ENCODE results near the gene PCSK6. TPM values are rescaled to one million over a fixed set of nuclear protein-coding genes. Genes with fewer than 3 reads are reported as not detected.

The PCSK6 gene
- polyA plus RNA-seq, 1 donor from 2014 or later, result 0.14 TPM

DNA sequence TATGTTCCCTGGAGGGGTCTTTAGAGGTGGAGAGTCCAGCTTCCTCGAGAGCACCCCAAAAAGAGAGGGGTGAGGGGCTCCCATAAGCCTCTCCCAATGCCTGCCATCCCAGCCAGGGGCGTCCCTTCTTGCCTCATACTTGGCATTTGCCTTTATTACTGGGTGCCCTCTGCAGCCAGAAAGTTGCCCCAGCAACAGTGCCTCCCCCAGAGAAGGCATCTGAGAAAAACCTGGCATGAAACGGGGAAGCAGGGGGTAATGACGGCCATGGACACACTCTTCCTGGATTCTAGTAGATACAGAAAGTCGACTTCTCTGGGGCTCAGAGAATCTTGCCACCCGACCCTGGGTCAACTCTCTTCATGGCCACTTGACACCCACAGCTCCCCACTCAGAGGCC is 90.1 kb downstream of the PCSK6 start:
- Mint-ChIP-seq H3K36me3 (no peaks in the 10 kb centered on the region), H3K4me1 (no peaks in the 10 kb centered on the region), H3K9me3 (peaks cover 0 to 5% (median 2%) of the 10 kb centered on the region in 3 donors), H3K27ac (no peak overlapping the region), H3K27me3 (peaks cover 27% of the 10 kb centered on the region), H3K4me3 (no peak overlapping the region)

DNA sequence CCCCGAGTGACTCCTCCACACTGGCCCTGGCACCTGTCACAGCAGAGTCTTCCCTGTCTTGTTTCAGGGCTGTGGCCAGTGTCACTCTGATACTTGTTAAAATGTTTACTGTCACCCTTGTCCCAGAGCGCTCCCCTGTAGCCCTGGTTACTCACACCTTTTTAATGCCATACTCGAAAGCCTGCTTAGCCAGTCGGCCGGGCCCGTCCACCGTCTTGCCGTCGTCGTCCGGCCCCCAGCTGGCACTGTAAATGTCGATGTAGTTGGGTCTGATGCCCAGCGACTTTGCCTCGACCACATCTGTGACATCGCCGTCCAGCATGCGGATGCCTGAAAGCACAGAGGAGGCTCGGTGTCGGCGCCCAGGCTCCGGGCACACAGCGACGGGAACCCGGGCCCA is 91.3 kb downstream of the PCSK6 start:
- H3K27ac Mint-ChIP-seq, result no peak overlapping the region
- H3K4me1 Mint-ChIP-seq, result no peaks in the 10 kb centered on the region
- H3K4me3 Mint-ChIP-seq, result no peak overlapping the region
- H3K27me3 Mint-ChIP-seq, result peaks cover 33% of the 10 kb centered on the region
- H3K9me3 Mint-ChIP-seq, result peaks cover 0 to 3% (median 2%) of the 10 kb centered on the region in 3 donors
- H3K36me3 Mint-ChIP-seq, result no peaks in the 10 kb centered on the region

DNA sequence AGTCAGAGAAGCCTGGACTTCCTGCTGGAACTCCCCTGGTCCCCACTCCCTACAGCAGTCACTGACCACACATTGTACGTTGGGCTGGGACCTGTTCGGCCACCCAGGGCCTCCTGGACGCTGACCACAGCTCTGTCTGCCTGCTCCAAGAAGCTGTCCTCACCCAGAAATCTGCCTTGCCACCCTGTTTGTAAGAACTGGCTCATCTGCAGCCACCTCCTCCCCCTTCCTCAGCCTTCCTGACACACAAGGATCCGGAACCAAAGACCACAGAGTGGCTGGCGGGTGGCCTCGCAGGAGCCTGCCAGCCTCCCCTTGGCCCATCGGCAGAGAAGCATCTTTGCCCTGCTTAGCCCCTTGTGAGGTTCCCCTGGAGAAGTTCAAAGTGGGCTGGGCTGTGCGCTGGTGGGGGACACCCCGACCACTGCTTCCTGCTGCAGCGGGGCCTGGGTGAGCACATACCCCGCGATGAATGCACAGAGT is 91.9 kb downstream of the PCSK6 start:
- H3K27me3 Mint-ChIP-seq, result peaks cover 35% of the 10 kb centered on the region
- peaks cover 0 to 3% (median 2%) of the 10 kb centered on the region in 3 donors for H3K9me3 Mint-ChIP-seq
- peaks cover 0 to 2% (median 0%) of the 10 kb centered on the region in 3 donors for H3K4me1 Mint-ChIP-seq
- H3K4me3 Mint-ChIP-seq, result no peak overlapping the region
- H3K36me3 Mint-ChIP-seq, result no peaks in the 10 kb centered on the region
- H3K27ac Mint-ChIP-seq, result no peak overlapping the region

DNA sequence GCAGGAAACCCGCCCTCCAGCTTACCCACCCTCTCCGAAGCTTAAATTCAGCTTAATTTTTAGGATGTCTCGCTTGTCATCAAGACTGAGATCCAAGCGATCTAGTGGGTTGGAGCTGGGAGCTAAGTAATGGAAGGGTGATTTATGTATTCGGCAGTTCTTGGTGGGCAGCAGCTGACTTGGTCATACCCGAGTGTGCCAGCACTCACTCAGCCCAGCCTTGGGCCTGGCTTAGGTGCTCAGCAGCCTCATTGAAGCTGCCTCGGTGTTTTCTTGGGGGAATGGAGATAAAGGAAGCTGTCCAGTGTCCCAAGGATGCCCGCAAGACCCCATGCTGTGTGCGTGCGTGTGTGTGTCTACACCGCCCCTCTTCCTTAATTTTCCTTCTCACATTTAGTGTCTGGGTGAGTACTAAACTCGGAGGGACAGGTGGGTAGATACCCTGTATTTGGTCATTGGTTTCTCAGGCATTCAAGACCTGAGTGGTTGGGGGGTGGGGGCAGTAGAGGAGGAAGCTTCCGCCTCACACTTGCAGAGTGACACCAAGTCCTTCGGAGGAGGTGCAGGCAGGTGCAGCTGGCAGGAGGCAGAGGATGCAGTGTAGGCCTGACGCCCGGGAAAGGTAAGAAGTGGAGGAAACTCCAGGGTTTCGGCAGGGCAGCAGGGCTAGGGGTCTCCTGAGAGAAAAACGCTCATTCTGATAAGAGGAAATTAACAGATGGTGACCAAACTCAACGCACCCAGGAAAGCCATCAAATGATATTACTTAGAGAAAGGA is 92.8 kb downstream of the PCSK6 start:
- peaks cover 40% of the 10 kb centered on the region for H3K27me3 Mint-ChIP-seq
- H3K9me3 Mint-ChIP-seq, result peaks cover 0 to 3% (median 2%) of the 10 kb centered on the region in 3 donors
- H3K4me1 Mint-ChIP-seq, result peaks cover 0 to 5% (median 3%) of the 10 kb centered on the region in 3 donors
- peak overlapping the region in 1 of 4 donors; percentile 52 for H3K4me3 Mint-ChIP-seq
- no peaks in the 10 kb centered on the region for H3K36me3 Mint-ChIP-seq
- no peak overlapping the region for H3K27ac Mint-ChIP-seq

DNA sequence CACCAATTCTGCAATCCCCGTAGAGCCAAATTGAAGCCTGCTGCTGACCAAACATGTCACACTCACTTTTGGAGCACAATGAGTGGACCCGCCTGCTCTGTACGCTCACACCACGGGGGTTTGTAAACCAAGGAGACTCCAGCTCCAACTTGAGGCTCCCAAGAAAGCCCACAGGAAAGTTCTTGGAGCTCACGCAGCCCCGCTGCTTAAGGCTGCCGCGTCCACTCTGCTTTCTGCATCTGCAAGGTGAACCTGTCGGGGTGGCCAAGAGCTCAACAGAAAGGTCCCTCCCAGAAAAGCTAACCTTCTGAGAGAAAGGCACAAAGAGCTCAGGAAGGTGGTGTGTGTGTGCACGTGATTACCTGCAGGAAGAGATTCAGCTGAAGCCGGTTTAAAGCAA is 94.9 kb downstream of the PCSK6 start:
- no peak overlapping the region for H3K27ac Mint-ChIP-seq
- peaks cover 38% of the 10 kb centered on the region for H3K27me3 Mint-ChIP-seq
- no peaks in the 10 kb centered on the region for H3K9me3 Mint-ChIP-seq
- no peaks in the 10 kb centered on the region for H3K36me3 Mint-ChIP-seq
- H3K4me3 Mint-ChIP-seq, result no peak overlapping the region
- H3K4me1 Mint-ChIP-seq, result peaks cover 0 to 6% (median 4%) of the 10 kb centered on the region in 3 donors

DNA sequence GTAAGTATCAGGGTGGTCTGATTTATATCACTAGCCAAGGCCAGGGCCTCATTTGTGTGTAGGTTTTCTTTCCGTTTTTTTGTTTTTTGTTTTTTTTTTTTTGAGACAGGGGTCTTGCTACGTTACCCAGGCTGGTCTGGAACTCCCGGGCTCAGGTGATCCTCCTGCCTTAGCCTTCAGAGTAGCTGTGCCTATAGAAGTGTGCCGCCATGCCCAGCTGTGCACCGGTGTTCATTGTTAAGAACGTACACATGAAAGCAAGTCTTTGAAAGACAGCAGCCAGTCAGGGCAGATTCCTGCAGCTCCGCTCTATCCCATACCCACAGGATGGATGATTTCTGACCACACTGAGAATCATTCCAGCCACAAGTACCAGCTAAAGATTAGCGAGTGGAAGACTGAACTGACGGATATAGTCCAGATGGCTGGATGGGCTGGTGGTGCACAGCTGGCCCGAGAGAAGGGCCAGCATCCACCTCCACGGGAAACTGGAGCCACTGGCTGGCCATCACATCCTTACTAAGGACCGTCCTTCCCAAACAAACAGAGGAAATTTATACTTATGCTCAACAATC is 95.4 kb downstream of the PCSK6 start:
- peaks cover 37% of the 10 kb centered on the region for H3K27me3 Mint-ChIP-seq
- H3K9me3 Mint-ChIP-seq, result no peaks in the 10 kb centered on the region
- no peak overlapping the region for H3K4me3 Mint-ChIP-seq

DNA sequence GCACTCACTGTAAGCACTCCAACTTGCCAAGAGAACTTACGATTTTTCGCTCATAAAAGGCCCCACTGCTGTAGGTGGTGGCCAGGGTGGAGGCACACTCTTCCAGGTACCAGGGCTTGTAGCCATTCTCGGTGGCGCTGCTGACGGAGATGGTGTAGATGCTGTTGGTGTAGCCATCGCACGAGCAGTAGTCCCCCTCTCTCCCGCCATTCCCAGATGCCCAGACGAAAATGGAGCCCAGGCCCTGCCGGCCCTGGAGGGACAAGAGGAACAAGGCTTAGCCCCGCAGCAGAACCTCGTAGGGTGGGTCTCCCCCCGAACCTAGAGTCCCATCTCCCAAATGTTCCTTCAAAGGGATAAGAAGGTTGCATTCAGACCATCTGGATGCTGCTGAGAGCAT is 96.3 kb downstream of the PCSK6 start:
- H3K9me3 Mint-ChIP-seq, result no peaks in the 10 kb centered on the region
- no peak overlapping the region for H3K4me3 Mint-ChIP-seq
- H3K27ac Mint-ChIP-seq, result no peak overlapping the region
- H3K36me3 Mint-ChIP-seq, result no peaks in the 10 kb centered on the region
- H3K4me1 Mint-ChIP-seq, result peaks cover 0 to 6% (median 4%) of the 10 kb centered on the region in 3 donors
- peaks cover 36% of the 10 kb centered on the region for H3K27me3 Mint-ChIP-seq

More for the DNA sequence above, 95.4 kb downstream of the PCSK6 start:
- Mint-ChIP-seq H3K36me3 (no peaks in the 10 kb centered on the region), H3K4me1 (peaks cover 0 to 6% (median 4%) of the 10 kb centered on the region in 3 donors), H3K27ac (peak overlapping the region in 1 of 3 donors; percentile 16)

GRCh38 chr15:101391981-101392640 is 97.4 kb downstream of the PCSK6 start:
- H3K9me3 Mint-ChIP-seq, result peaks cover 0 to 3% (median 0%) of the 10 kb centered on the region in 3 donors
- peaks cover 0 to 6% (median 4%) of the 10 kb centered on the region in 3 donors for H3K4me1 Mint-ChIP-seq
- H3K27me3 Mint-ChIP-seq, result peaks cover 30% of the 10 kb centered on the region
- H3K36me3 Mint-ChIP-seq, result no peaks in the 10 kb centered on the region
- H3K27ac Mint-ChIP-seq, result no peak overlapping the region
- H3K4me3 Mint-ChIP-seq, result peak overlapping the region in 2 of 4 donors; percentile 42 to 45

DNA sequence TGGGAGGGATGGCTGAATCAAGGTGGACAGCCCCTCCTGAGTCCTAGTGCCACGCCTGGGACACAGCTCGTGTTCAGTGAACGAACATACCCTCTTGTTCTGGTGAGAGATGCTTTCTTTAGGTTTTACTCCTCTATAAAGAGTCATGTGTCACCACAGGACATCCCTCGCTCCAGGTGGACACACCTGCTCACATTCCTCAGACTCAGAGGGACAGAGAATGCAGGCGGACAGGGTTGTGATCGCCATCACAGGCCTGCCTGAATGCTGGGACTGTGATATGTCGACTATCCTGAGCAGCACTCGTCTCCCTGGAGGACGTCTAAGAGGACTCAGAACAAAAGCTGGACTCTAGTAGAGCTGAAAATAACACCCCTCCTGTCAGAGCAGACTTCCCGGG is 98.1 kb downstream of the PCSK6 start:
- Mint-ChIP-seq H3K27ac (no peak overlapping the region), H3K36me3 (no peaks in the 10 kb centered on the region), H3K4me1 (peaks cover 0 to 6% (median 4%) of the 10 kb centered on the region in 3 donors), H3K4me3 (peak overlapping the region in 1 of 4 donors; percentile 25), H3K9me3 (peaks cover 0 to 3% (median 0%) of the 10 kb centered on the region in 3 donors), H3K27me3 (peaks cover 29% of the 10 kb centered on the region)

DNA sequence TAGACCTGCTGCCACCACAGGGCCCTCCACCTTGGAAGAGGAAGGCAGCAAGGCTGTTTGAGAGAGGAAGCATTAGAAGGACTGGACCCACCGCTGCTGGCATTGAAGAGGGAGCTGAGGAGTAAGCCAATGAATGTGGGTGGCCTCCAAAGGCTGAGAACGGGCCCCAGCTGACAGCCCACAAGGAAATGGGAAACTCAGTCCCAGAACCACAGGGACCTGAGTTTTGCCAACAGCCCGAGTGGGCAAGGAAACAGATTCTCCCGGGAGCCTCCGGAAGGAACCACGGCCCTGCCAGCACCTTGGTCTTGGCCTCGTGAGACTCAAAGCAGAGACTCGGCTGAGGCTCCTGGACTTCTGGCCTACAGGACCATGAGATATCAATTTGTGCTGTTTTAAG is 99.0 kb downstream of the PCSK6 start:
- H3K36me3 Mint-ChIP-seq, result no peaks in the 10 kb centered on the region
- peaks cover 0 to 3% (median 0%) of the 10 kb centered on the region in 3 donors for H3K9me3 Mint-ChIP-seq
- H3K27ac Mint-ChIP-seq, result no peak overlapping the region
- peak overlapping the region in 1 of 4 donors; percentile 27 for H3K4me3 Mint-ChIP-seq
- H3K4me1 Mint-ChIP-seq, result peaks cover 0 to 6% (median 4%) of the 10 kb centered on the region in 3 donors
- peaks cover 24% of the 10 kb centered on the region for H3K27me3 Mint-ChIP-seq

DNA sequence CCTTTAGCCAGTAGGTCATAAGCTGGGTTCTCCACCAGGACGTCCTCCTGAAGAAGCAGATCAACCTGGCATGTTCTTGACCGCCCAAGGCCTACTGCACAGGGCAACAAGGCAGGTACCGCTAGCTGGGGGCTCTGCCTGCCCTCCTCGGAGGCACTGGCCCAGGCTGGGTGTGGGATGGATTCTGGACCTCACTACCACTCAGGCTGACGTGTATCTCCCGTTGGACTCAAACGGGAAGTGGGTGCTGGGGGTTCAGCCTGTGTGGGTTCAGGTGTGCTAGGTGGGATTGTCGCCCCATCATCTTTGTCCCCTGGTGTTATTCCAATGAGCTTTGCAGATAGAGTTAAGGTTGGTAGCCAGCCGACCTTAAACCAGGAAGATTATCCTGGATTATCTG is 99.4 kb downstream of the PCSK6 start:
- Mint-ChIP-seq H3K27me3 (peaks cover 23% of the 10 kb centered on the region), H3K4me3 (peak overlapping the region in 1 of 4 donors; percentile 27), H3K4me1 (peaks cover 0 to 6% (median 4%) of the 10 kb centered on the region in 3 donors), H3K27ac (no peak overlapping the region), H3K36me3 (no peaks in the 10 kb centered on the region), H3K9me3 (peaks cover 0 to 3% (median 0%) of the 10 kb centered on the region in 3 donors)

DNA sequence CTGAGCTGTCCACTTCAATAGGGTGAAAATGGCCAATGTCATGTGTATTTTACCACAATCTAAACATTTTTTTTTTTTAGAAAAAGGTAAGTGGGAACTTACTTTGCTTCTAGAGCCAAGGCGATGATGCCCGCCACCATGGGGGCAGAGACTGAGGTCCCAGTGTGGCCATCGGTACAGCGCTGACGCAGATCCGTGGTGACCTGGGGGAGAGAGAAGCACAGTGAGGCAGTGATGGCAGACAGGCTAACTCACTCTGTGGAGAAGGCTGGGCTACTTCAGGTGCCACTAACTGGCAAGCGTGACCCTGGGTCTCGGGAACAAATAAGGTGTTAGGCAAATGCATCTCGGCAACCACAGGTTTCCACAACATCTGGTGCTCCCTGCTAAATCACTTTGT is 100.1 kb downstream of the PCSK6 start:
- peaks cover 0 to 6% (median 4%) of the 10 kb centered on the region in 3 donors for H3K4me1 Mint-ChIP-seq
- H3K4me3 Mint-ChIP-seq, result no peak overlapping the region
- H3K36me3 Mint-ChIP-seq, result no peaks in the 10 kb centered on the region
- H3K27me3 Mint-ChIP-seq, result peaks cover 22% of the 10 kb centered on the region
- no peak overlapping the region for H3K27ac Mint-ChIP-seq
- peaks cover 0 to 3% (median 0%) of the 10 kb centered on the region in 3 donors for H3K9me3 Mint-ChIP-seq

DNA sequence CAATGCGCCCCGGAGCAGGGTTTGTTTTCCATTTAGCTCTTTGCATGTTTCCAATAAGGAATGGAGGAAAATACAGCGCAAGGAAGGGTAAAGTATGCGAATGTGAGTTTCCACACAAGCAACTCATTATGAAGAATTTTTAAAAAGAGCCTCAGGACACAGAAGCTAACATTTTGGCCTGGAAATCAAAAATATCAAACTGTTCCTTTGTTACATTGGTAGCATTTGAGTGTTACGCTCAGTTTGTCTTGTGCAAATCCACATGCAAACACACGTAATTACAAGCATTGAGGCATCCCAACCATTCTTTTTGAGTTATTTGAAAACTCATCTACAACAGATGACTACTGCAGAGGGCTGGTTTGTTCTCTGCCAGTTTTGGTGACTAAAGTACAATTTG is 101.5 kb downstream of the PCSK6 start:
- Mint-ChIP-seq H3K4me1 (peaks cover 0 to 6% (median 4%) of the 10 kb centered on the region in 3 donors), H3K27ac (no peak overlapping the region), H3K9me3 (peaks cover 0 to 3% (median 0%) of the 10 kb centered on the region in 3 donors), H3K27me3 (peaks cover 15% of the 10 kb centered on the region), H3K4me3 (no peak overlapping the region), H3K36me3 (no peaks in the 10 kb centered on the region)

GRCh38 chr15:101387574-101387973 is 101.9 kb downstream of the PCSK6 start:
- Mint-ChIP-seq H3K9me3 (peaks cover 0 to 3% (median 0%) of the 10 kb centered on the region in 3 donors), H3K36me3 (no peaks in the 10 kb centered on the region), H3K27ac (no peak overlapping the region), H3K4me3 (no peak overlapping the region), H3K4me1 (peaks cover 0 to 6% (median 3%) of the 10 kb centered on the region in 3 donors), H3K27me3 (peaks cover 15% of the 10 kb centered on the region)

GRCh38 chr15:101386967-101387366 is 102.5 kb downstream of the PCSK6 start:
- Mint-ChIP-seq H3K27me3 (peaks cover 14% of the 10 kb centered on the region), H3K9me3 (peaks cover 0 to 3% (median 0%) of the 10 kb centered on the region in 3 donors), H3K4me1 (peaks cover 0 to 4% (median 1%) of the 10 kb centered on the region in 3 donors), H3K27ac (no peak overlapping the region), H3K36me3 (no peaks in the 10 kb centered on the region), H3K4me3 (no peak overlapping the region)

Measured in IgD-negative memory B cell (primary cell).